HFF-Myc (cell line): ENCODE data around the gene RPL41.

Source experiments
- DNase-seq: peaks from one replicate; pipeline ENCODE4 v3.0.0-alpha.2; 2011; ENCODE audit warnings: low read depth; ENCODE audit errors: extremely low read depth
- H3K4me3 ChIP-seq: replicated peaks from 2 replicates; pipeline ENCODE4 v1.5.1; 2011; ENCODE audit warnings: low read depth, mild to moderate bottlenecking, control low read depth, low read length
- TF ChIP-seq, protein P1 (sequence below): IDR thresholded peaks from 2 replicates; pipeline ENCODE4 v1.5.1; 2012; ENCODE audit warnings: mild to moderate bottlenecking, low read depth, low read length, control low read depth; ENCODE audit errors: missing control alignments

RPL41 gene

GRCh38 chr12:56146492-56147460 is 30.3 kb downstream of the RPL41 start:
- H3K4me3 ChIP-seq: no peak overlapping the region
- no peak for DNase-seq
- TF ChIP-seq, protein P1, sequence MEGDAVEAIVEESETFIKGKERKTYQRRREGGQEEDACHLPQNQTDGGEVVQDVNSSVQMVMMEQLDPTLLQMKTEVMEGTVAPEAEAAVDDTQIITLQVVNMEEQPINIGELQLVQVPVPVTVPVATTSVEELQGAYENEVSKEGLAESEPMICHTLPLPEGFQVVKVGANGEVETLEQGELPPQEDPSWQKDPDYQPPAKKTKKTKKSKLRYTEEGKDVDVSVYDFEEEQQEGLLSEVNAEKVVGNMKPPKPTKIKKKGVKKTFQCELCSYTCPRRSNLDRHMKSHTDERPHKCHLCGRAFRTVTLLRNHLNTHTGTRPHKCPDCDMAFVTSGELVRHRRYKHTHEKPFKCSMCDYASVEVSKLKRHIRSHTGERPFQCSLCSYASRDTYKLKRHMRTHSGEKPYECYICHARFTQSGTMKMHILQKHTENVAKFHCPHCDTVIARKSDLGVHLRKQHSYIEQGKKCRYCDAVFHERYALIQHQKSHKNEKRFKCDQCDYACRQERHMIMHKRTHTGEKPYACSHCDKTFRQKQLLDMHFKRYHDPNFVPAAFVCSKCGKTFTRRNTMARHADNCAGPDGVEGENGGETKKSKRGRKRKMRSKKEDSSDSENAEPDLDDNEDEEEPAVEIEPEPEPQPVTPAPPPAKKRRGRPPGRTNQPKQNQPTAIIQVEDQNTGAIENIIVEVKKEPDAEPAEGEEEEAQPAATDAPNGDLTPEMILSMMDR: no peak

GRCh38 chr12:56150563-56150962 is 34.1 kb downstream of the RPL41 start:
- H3K4me3 ChIP-seq: no peak overlapping the region
- DNase-seq: no peak
- TF ChIP-seq, protein P1: no peak

- peak overlapping the region; percentile 80 for H3K4me3 ChIP-seq
- TF ChIP-seq, protein P1: peak; percentile 28
- DNase-seq: no peak
Measured at GRCh38 chr12:56151672-56152131, 35.3 kb downstream of the RPL41 start.

DNA sequence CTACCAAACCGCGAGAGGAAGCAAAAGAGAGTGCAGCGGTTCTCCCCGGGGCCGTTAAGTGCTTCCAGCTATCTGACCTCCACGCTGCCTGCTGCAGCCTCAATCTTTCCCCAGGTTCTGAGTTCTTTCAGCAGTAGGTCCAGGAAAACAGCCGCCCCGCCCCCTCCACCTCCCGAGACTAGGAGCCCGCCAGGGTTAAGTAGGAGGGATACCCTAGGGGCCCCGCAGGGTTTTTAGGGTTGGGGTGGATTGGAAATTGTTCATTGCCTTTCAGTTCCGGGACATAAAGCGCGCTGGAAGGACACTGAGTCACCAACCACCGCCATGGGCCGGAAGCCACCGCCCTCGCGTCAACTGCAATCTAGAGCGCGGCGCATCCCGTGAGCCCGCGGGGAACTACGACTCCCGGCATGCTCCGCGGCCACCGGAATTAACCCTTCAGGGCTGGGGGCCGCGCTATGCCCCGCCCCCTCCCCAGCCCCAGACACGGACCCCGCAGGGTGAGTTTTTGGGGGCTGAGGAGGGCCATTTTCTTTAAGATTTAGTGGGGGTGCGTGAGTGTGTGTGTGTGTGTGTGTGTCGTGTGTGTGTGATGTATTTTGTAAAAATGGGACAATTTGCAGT is 35.8 kb downstream of the RPL41 start, which contains the start of gene MYL6B:
Gene MYL6B (plus strand): TSS at position 456 of the 624 bp plus-strand sequence. CDS start 1,332 bp downstream, outside the sequence.
- TF ChIP-seq, protein P1: no peak
- DNase-seq: peak; percentile 75
- peak within 1 kb of the TSS; percentile 80 for H3K4me3 ChIP-seq

DNA sequence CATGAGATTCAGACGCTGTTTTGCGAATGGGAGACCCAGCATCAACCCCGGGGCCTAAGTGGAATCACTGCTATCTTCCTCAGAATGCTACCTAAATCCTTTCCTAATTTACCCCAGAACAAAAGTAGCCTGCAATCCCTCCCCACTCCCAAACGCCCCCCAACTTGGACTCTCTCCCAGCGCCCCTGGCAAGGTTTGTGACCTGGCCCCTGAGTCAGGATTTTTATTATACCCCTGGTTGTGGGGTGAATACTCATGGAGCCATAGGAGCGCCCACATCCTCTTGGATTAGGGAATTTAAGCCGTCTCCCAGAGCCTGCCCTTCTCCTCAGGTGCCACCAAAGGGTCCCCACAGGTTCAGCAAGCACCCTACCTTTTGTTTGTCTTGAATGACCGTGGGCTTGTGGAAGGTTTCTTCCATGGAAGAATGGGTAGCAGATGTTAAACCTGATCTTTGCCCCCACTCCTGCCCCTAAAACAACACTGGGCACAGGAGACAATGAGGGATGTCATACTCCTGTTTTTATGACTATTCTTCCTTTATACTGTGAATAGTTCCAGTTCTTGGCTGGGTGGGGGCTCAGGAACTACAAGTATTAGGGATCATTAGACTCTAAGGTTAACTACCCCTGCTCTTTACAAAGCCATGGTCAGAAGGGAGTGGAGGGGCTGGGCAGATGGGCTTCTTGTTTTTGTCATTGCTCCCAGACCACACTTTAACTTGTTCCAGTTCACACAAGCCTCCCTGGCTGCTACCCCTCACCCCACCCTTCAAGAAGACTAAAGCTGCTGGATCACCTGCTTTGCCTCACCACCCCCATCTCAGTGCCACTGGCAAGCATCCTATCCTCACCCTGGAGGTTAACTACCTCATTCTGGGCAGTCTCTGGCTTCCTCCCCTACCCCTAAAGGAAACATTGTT is 36.6 kb downstream of the RPL41 start:
- no peak for DNase-seq
- TF ChIP-seq, protein P1: no peak

DNA sequence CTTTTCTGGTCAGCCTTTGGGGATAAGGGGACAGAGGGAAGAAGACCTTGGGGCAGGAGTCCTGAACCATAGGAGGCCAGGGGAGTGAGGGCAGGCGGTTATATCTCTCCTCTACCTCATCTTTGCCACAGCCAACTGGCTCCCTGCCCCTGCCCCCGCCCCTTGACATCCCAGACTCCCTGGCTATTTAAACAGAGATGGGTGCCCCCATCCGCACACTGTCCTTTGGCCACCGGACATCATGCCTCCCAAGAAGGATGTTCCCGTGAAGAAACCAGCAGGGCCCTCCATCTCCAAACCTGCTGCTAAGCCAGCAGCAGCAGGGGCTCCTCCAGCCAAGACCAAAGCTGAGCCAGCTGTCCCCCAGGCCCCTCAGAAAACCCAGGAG is 37.2 kb downstream of the RPL41 start:
- TF ChIP-seq, protein P1: no peak
- DNase-seq: no peak
- peak overlapping the region; percentile 80 for H3K4me3 ChIP-seq

More for the DNA sequence above, 36.6 kb downstream of the RPL41 start:
- H3K4me3 ChIP-seq: peak overlapping the region; percentile 80
